Left renal cortex interstitium (tissue), 4 donors: Measurements from ENCODE around the gene PIEZO2. TPM values are rescaled to one million over a fixed set of nuclear protein-coding genes. Genes with fewer than 3 reads are reported as not detected.

Experiments
- DNase-seq, 4 donors: peaks; one replicate each; pipeline ENCODE4 v3.0.0-alpha.2; 2013; ENCODE audit warnings: low read depth in 4 of 4, low spot score in 2 of 4, missing footprints in 1 of 4
- polyA plus RNA-seq, 4 donors: library from polyadenylated mRNA; unstranded; fragments of 120-200 nt; gene quantifications; one replicate each; pipeline ENCODE4 v1.2.1, GENCODE V29; 2013; ENCODE audit not compliant: insufficient read length in 4 of 4

Gene PIEZO2
- polyA plus RNA-seq, 4 donors = 12.7 to 21.3 (median 16.7) TPM

GRCh38 chr18:10759241-10759640 is 390.1 kb downstream of the PIEZO2 start:
- DNase-seq = peak in 1 of 4 donors; percentile 17

- no peak for DNase-seq
Measured at GRCh38 chr18:10757946-10758345, 391.4 kb downstream of the PIEZO2 start.

GRCh38 chr18:10757349-10757748 is 392.0 kb downstream of the PIEZO2 start:
- no peak for DNase-seq

GRCh38 chr18:10755855-10756254 is 393.5 kb downstream of the PIEZO2 start:
- DNase-seq = no peak

- no peak for DNase-seq
Measured at GRCh38 chr18:10754128-10754527, 395.2 kb downstream of the PIEZO2 start.

GRCh38 chr18:10752382-10752781 is 397.0 kb downstream of the PIEZO2 start:
- no peak for DNase-seq

GRCh38 chr18:10751653-10752052 is 397.7 kb downstream of the PIEZO2 start:
- DNase-seq = no peak

GRCh38 chr18:10750191-10751035 is 399.0 kb downstream of the PIEZO2 start:
- no peak for DNase-seq

GRCh38 chr18:10748641-10749040 is 400.7 kb downstream of the PIEZO2 start:
- no peak for DNase-seq

GRCh38 chr18:10745971-10746370 is 403.4 kb downstream of the PIEZO2 start:
- no peak for DNase-seq

GRCh38 chr18:10745219-10745618 is 404.1 kb downstream of the PIEZO2 start:
- no peak for DNase-seq

- DNase-seq = no peak
Measured at GRCh38 chr18:10743766-10744165, 405.6 kb downstream of the PIEZO2 start.

GRCh38 chr18:10739152-10739551 is 410.2 kb downstream of the PIEZO2 start:
- DNase-seq = no peak

- DNase-seq = no peak
Measured at GRCh38 chr18:10736984-10737383, 412.4 kb downstream of the PIEZO2 start.

GRCh38 chr18:10732990-10733389 is 416.4 kb downstream of the PIEZO2 start:
- DNase-seq = no peak

- no peak for DNase-seq
Measured at GRCh38 chr18:10727477-10727876, 421.9 kb downstream of the PIEZO2 start.

GRCh38 chr18:10726198-10727068 is 422.9 kb downstream of the PIEZO2 start:
- no peak for DNase-seq

GRCh38 chr18:10724666-10725065 is 424.7 kb downstream of the PIEZO2 start:
- DNase-seq = no peak

- DNase-seq = no peak
Measured at GRCh38 chr18:10723496-10723895, 425.9 kb downstream of the PIEZO2 start.

GRCh38 chr18:10718809-10719208 is 430.6 kb downstream of the PIEZO2 start:
- no peak for DNase-seq

- no peak for DNase-seq
Measured at GRCh38 chr18:10715791-10716190, 433.6 kb downstream of the PIEZO2 start.

- DNase-seq = no peak
Measured at GRCh38 chr18:10713409-10713808, 436.0 kb downstream of the PIEZO2 start.
